ENCODE data around the gene DHX32.

DHX32 gene

DNA sequence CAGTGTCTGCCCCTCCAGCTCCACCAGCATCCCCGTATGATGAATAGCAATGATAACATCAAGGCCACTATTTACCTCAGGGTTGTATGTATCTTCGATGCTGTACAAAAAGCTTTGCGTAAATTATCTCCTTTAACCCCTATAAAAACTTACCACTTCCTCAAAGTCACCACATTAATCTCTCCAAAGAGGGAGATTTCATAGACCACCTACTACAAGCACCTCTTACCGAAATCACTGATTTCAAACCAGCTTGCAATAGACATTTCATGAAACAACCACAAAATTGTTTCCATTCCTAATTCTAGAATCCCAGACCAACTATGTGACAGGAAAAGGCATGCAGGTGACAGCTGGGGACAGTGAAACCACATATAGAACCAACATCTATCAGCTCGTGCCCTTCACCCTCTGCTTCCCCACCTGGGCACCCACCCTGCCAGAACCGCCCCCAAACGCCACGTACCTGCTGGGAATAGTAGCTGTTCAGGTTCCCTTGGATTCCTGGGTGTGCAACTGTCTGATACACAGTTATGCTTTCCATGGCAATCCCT lies 85.4 kb downstream of the DHX32 start:
- H3K79me2 ChIP-seq (ENCODE audit: insufficient read depth, low read depth) = no peaks in the 10 kb centered on the region
- no peak overlapping the region for H3K4me3 ChIP-seq (IDR thresholded peaks at IDR 0.05; ENCODE audit: insufficient read depth, low read depth, low read length)
- H3K36me3 ChIP-seq (ENCODE audit: insufficient read depth) = no peaks in the 10 kb centered on the region
- H2AFZ ChIP-seq (ENCODE audit: low read depth) = no peak overlapping the region
- no peaks in the 10 kb centered on the region for H4K20me1 ChIP-seq (ENCODE audit: insufficient read depth)
- H3K27me3 ChIP-seq (ENCODE audit: insufficient read depth, low read depth) = no peaks in the 10 kb centered on the region
- peaks cover 20% of the 10 kb centered on the region for H3K4me1 ChIP-seq (ENCODE audit: low read depth, poor library complexity, severe bottlenecking)
- TF ChIP-seq, protein P1, sequence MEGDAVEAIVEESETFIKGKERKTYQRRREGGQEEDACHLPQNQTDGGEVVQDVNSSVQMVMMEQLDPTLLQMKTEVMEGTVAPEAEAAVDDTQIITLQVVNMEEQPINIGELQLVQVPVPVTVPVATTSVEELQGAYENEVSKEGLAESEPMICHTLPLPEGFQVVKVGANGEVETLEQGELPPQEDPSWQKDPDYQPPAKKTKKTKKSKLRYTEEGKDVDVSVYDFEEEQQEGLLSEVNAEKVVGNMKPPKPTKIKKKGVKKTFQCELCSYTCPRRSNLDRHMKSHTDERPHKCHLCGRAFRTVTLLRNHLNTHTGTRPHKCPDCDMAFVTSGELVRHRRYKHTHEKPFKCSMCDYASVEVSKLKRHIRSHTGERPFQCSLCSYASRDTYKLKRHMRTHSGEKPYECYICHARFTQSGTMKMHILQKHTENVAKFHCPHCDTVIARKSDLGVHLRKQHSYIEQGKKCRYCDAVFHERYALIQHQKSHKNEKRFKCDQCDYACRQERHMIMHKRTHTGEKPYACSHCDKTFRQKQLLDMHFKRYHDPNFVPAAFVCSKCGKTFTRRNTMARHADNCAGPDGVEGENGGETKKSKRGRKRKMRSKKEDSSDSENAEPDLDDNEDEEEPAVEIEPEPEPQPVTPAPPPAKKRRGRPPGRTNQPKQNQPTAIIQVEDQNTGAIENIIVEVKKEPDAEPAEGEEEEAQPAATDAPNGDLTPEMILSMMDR (conservative IDR thresholded peaks at IDR 0.05; ENCODE audit: low read depth, low read length) = no peak
- no peak overlapping the region for H3K27ac ChIP-seq
- H3K4me2 ChIP-seq = 0 out of 2 replicates have a peak overlapping the region, but pooled peaks have one; percentile 25
- H3K9ac ChIP-seq = no peak overlapping the region

DNA sequence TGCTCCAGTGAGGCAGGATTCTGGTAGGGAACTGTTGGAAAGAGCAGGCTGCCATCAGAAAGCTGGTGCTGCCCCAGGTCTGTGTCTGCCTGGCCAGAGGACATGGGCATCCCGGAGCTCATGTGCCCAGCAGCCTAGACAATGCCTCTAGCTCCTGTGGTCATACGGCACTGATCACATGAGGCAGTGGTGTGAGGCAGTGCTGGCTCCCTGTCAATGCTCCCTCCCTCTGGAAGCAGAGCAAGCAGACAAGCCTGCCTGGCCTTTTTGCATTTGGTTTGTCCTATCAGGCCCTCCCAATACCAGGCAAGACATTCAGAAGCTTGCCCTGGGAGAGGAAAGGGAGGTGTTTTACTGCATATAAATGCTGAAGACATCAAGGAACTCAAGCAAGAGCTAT lies 86.0 kb downstream of the DHX32 start:
- Histone ChIP-seq H3K36me3 (ENCODE audit: insufficient read depth) (no peaks in the 10 kb centered on the region), H3K4me2 (0 out of 2 replicates have a peak overlapping the region, but pooled peaks have one; percentile 25), H3K27ac (no peak overlapping the region), H2AFZ (ENCODE audit: low read depth) (no peak overlapping the region), H3K4me3 (IDR thresholded peaks at IDR 0.05; ENCODE audit: insufficient read depth, low read depth, low read length) (no peak overlapping the region), H3K79me2 (ENCODE audit: insufficient read depth, low read depth) (no peaks in the 10 kb centered on the region), H3K4me1 (ENCODE audit: low read depth, poor library complexity, severe bottlenecking) (peaks cover 20% of the 10 kb centered on the region), H4K20me1 (ENCODE audit: insufficient read depth) (no peaks in the 10 kb centered on the region), H3K9ac (no peak overlapping the region), H3K27me3 (ENCODE audit: insufficient read depth, low read depth) (no peaks in the 10 kb centered on the region)
- TF ChIP-seq, protein P1 (conservative IDR thresholded peaks at IDR 0.05; ENCODE audit: low read depth, low read length) = no peak

- no peaks in the 10 kb centered on the region for H3K79me2 ChIP-seq (ENCODE audit: insufficient read depth, low read depth)
- no peaks in the 10 kb centered on the region for H4K20me1 ChIP-seq (ENCODE audit: insufficient read depth)
- TF ChIP-seq, protein P1 (conservative IDR thresholded peaks at IDR 0.05; ENCODE audit: low read depth, low read length) = no peak
- H3K4me2 ChIP-seq = no peak overlapping the region
- no peak overlapping the region for H3K27ac ChIP-seq
- H3K9ac ChIP-seq = no peak overlapping the region
- no peak overlapping the region for H3K4me3 ChIP-seq (IDR thresholded peaks at IDR 0.05; ENCODE audit: insufficient read depth, low read depth, low read length)
- H3K36me3 ChIP-seq (ENCODE audit: insufficient read depth) = no peaks in the 10 kb centered on the region
- peaks cover 20% of the 10 kb centered on the region for H3K4me1 ChIP-seq (ENCODE audit: low read depth, poor library complexity, severe bottlenecking)
- no peak overlapping the region for H2AFZ ChIP-seq (ENCODE audit: low read depth)
- no peaks in the 10 kb centered on the region for H3K27me3 ChIP-seq (ENCODE audit: insufficient read depth, low read depth)
These were observed 88.5 kb downstream of the DHX32 start for GRCh38 chr10:125792342-125793300.

DNA sequence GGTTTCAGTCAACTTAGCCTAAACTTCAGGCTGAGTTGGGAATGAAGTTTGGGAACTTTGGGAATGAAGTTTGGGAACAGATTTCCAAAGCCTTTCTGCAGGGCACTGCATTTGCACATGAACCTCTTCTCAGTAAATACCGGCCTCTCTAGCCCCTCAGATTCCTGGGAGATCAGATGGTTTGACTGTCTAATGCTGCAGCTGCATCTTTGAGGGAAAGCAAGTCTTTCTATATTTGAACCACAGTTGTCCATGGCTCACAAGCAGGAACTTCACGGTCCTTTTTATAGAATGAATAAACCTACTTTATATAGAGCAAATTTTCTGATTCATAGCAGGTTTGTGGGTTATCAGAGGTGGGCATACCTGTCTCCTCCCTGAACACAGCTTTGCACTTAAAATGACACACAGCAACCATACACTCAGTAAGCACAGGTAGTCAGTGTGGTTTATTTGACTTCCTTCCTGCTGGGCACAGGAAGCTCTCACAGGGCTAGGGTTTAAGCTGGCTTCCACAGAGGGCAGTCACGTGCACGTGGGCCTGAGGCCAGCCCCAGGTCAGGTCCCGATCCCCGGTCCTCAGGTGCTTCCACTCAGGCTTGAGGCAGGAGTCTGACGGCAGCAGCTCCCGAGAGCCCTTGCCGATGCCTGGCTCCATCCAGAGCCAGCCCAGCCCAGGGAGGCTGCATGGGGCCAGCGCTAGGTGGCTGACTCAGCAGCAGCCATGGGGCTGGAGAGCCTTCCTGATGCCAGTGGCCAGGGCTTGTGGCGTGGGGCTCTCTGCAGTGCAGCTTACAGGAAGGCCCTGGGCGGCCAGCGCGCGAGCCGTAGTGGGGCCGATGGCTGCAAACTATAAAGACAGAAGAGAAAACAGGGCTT lies 92.7 kb downstream of the DHX32 start:
- H3K36me3 ChIP-seq (ENCODE audit: insufficient read depth) = no peaks in the 10 kb centered on the region
- H3K4me1 ChIP-seq (ENCODE audit: low read depth, poor library complexity, severe bottlenecking) = no peaks in the 10 kb centered on the region
- no peak overlapping the region for H3K9ac ChIP-seq
- H3K27me3 ChIP-seq (ENCODE audit: insufficient read depth, low read depth) = no peaks in the 10 kb centered on the region
- no peak overlapping the region for H2AFZ ChIP-seq (ENCODE audit: low read depth)
- H3K4me3 ChIP-seq (IDR thresholded peaks at IDR 0.05; ENCODE audit: insufficient read depth, low read depth, low read length) = no peak overlapping the region
- H4K20me1 ChIP-seq (ENCODE audit: insufficient read depth) = no peaks in the 10 kb centered on the region
- no peaks in the 10 kb centered on the region for H3K79me2 ChIP-seq (ENCODE audit: insufficient read depth, low read depth)
- TF ChIP-seq, protein P1 (conservative IDR thresholded peaks at IDR 0.05; ENCODE audit: low read depth, low read length) = no peak
- no peak overlapping the region for H3K4me2 ChIP-seq
- no peak overlapping the region for H3K27ac ChIP-seq
